Pons (tissue), 1 donor: ENCODE data around the gene NOD1.
"Not testable (repeated sequence)": the region's sequence is repeated elsewhere in the genome, so short reads cannot be mapped to it uniquely, and the experiment has no call there.

Experiments
- DNase-seq: peaks from one replicate; pipeline ENCODE4 v3.0.0-alpha.2; 2016; ENCODE audit warnings: low spot score

Gene NOD1

DNA sequence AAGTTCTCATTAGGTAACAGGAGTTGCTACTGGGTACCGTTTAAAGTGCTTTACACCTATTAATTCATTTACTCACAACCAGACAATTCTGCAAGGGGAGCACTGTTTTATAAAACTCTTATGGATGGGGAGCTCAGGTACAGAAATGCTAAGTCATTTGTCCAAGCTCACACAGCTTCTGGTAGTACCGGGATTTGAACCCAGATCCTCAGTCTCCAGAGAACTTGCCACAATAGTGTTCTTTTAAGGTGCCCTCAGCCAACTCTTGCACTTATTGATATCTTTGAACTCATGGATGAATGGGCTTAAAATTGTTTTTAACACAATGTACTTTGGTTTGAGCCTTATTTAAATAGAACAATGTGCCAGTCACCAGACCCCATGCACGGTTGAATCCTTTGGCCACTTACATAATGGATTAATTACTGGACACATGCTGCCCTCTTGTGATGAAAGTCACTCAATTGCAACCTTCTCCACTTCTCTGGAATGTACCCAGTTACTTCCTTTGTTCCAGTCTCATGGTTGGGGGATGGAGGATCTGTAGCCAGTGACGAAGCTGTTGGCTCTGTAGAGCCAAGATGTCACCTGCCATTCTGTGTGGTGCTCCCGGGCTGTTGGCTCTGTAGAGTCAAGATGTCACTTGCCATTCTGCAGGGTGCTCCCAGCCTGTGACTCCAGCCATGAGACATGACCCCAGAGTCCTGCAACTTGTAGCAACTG is 65.6 kb downstream of the NOD1 start:
- DNase-seq, result peak; percentile 97

DNA sequence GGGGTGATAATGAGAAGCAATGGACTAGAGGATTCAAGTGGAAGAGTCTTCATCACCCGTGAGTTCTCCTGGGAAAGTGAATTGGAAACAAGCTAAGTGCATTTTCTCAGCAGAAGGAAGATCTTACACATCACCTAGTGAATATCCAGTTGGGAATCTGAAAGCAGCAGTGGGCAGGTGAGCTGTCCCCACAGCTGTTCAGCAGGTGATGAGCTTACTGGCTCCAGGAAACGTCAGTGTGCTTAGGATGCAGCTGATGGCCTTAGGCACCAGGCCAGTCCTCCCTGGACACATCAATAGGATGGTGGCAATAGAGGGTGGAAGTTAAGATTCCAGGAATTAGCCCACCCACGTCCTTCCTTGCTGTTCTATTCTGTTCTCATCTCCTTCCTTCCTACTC is 66.7 kb downstream of the NOD1 start:
- no peak for DNase-seq

DNA sequence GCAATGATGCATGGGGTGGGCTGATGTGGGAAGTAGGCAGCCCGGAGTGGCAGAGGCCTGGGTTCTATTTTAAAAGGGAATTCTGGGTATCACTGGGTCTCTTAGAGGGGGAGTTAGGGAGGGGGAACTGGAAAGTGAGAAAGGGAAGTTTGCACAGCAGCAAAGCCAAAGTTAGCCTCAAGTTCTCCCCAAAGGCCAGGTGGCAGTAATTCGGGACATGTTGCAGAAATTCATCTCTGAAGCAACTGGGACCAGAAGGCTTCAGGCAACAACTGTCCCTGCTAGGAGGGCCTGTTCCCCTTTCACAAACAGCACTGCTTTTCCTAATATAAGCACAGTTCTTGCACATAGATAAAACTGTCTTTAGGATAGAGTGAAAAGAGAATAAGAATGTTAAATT is 67.4 kb downstream of the NOD1 start:
- DNase-seq, result peak; percentile 61

GRCh38 chr7:30406664-30407425 is 71.7 kb downstream of the NOD1 start:
- no peak for DNase-seq

DNA sequence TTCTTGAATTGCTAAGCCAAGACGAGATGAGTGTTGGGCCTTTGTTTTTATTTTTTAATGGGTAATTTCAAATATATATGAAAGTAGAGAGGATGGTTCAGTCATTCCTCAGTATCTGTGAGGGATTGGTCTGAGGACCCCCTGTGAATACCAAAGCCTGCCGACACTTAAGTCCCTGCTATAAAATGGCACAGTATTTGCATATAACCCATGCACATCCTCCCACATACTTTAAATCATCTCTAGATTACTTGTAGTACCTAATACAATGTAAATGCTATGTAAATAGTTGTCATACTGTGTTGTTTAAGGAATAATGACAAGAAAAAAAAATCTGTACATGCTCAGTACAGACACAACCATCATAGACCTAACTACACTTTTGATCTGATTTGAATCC is 73.4 kb downstream of the NOD1 start:
- no peak for DNase-seq

GRCh38 chr7:30403477-30403876 is 75.1 kb downstream of the NOD1 start:
- DNase-seq, result no peak

- peak; percentile 6 for DNase-seq
These were observed 82.2 kb downstream of the NOD1 start for GRCh38 chr7:30396389-30396788.

- no peak for DNase-seq
These were observed 82.9 kb downstream of the NOD1 start for GRCh38 chr7:30395676-30396075.

- DNase-seq, result no peak
These were observed 86.8 kb downstream of the NOD1 start for GRCh38 chr7:30391806-30392205.

DNA sequence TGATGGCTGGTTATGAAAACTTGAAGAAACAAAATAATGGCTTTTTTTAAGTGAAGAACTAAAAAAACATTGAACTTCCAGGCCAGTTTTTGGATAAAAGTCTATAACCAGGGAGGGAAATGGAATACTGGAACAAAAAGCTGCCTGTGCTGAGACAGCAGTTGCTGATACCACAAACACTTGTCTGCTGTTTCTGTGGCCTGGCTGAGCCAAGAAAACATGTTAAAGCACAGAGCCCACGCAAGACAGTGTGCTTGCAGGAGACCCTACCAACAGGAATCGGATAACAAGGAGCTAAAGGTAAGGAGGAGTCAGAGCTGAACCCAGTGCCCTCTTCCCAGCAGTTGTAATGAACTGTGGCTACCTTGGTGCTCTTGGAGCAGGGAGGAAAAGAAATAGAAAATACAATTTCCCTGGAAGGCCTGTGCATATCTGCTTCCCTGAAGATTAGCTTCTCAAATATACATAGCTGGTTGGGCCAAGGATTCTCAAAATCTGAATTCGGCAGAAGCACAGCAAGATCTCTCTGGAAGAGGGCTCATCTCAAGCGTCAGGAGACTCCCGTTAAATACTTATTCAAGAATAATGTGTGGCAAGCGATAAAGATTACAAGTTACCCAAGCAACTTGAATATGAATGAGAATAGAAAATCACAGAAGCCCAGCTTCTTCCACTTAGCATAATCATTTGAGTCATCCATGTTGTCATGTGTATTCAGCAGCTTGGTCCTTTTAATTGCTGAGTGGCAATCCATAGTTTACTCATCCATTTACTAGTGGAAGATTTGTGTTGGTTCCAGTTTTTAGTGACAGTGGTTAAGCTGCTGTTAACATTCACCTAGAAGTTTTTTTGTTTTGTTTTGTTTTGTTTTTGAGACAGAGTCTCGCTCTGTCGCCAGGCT is 87.6 kb downstream of the NOD1 start:
- peak; percentile 16 for DNase-seq

DNA sequence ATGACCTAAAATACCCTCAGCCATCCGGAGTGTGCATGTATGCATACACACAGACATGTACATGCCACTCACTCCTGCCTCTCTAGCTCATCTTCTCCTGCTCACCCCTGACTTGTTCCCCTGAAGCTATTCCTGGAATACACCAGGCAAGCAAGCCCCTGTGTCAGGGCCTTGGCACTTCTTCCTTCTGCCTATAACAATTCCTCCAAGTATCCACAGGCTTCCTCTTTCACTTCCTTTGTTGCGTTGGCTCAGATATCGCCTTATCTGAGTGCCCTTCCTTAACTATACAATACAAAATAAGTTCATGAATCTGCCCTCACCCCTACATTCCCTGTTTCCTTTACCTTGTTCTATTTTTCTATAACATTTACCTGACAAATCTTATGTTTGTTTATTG is 88.8 kb downstream of the NOD1 start:
- DNase-seq, result peak; percentile 41

GRCh38 chr7:30382607-30383006 is 96.0 kb downstream of the NOD1 start:
- DNase-seq, result no peak

- not testable (repeated sequence) for DNase-seq
These were observed 97.8 kb downstream of the NOD1 start for GRCh38 chr7:30380824-30381223.

- no peak for DNase-seq
These were observed 98.3 kb downstream of the NOD1 start for GRCh38 chr7:30380294-30380693.

DNA sequence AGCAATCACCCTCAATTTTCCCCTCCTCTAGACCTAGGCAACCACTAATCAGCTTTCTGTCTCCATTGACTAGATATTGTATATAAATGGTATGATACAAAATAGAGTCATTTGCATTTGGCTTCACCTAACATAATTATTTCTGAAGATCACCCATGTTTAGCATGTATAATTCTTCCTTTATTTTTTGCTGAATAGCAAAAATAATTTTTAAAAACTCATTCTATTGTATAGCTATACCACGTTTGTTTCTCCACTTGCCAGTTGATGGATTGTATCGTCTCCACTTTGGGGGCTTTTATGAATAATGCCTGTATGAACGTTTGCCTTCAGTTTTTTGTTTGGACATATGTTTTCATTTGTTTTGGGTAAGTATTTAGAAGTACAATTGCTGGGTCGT is 98.8 kb downstream of the NOD1 start:
- no peak for DNase-seq

DNA sequence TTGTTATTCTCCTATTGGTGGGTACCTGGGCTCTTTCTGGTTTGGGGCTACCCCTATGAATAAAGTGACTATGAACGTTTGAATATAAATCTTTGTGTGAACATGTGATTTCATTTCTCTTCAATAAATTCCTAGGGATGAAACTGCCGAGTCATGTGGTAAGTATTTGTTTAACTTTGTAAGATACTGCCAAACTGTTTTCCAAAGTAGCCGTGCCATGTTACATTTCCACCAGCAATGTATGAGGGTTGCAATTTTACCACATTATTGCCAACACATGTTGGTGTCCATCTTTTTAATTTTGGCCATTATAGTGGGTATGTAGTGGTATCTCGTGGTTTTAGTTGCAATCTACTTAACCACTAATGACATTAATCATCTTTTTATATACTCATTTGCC is 99.5 kb downstream of the NOD1 start:
- no peak for DNase-seq

- no peak for DNase-seq
These were observed 100.3 kb downstream of the NOD1 start for GRCh38 chr7:30378275-30378674.
